GDM1 (cell line): ENCODE data around the gene HSD11B2.

ENCODE experiments used
- DNase-seq: peaks from one replicate; lab custom pipeline; 2025; lab: John Stamatoyannopoulos, UW

The HSD11B2 gene

DNA sequence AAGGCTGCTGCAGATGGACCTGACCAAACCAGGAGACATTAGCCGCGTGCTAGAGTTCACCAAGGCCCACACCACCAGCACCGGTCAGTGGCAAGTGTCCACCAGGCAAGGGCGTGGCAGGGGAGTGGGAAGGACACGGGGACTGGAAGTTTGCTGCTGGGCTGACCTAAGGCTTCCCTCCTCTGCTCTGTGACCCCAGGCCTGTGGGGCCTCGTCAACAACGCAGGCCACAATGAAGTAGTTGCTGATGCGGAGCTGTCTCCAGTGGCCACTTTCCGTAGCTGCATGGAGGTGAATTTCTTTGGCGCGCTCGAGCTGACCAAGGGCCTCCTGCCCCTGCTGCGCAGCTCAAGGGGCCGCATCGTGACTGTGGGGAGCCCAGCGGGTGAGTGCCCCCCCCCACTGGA, 4.8 kb downstream of the HSD11B2 start:
- no peak for DNase-seq

DNA sequence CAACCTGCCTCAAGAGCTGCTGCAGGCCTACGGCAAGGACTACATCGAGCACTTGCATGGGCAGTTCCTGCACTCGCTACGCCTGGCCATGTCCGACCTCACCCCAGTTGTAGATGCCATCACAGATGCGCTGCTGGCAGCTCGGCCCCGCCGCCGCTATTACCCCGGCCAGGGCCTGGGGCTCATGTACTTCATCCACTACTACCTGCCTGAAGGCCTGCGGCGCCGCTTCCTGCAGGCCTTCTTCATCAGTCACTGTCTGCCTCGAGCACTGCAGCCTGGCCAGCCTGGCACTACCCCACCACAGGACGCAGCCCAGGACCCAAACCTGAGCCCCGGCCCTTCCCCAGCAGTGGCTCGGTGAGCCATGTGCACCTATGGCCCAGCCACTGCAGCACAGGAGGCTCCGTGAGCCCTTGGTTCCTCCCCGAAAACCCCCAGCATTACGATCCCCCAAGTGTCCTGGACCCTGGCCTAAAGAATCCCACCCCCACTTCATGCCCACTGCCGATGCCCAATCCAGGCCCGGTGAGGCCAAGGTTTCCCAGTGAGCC, 5.8 kb downstream of the HSD11B2 start:
- DNase-seq: no peak

DNA sequence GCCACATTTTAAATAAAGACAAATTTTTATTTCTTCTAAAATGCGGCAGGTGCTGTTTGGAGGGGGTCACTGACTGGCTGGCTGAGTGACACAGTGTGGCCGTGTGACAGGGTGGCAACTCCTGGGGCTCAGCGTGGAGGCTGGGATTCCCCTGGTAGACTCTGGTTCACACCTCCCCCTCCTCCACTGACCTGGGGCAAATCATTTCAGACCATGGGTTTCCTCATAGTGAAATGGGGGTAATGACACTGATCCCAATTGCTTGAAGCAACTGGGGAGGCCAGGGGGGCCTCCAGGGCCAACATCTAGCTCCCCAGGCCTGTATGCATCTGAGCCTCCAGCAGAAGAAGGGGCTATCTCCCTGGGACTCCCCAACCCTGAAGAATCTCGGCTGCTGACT, 6.6 kb downstream of the HSD11B2 start:
- no peak for DNase-seq

DNA sequence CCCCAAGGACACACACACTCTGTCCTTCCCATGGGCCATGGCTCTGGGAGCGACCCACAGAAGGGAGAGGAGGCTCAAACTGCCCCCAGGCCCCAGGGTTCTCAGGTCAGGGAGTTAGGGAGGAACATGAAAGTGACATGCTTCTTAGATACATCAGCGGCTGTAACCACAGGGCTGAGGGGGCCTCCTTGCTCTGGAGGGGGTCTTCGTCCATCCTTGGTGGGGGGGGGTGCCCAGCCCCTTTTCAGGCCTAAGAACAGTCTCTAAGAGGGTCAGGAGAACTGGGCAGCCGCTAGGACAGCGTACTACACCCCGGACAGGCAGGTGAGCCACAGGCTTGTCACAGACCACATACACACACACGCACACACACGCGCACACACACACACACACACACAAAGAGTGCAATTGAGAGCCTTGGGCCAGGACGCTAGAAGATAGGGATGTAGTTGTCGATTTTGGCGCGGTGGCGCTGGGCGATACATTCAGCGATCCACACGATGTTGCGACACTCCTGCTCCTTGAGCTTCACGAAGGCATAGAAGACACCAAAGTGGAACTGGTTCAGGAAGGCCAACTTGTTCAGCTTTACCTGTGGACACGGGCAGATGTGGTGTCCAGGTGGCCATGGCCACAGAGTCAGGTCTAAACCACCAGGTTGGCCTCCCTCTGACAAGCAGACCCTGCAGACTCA, 7.3 kb downstream of the HSD11B2 start:
- DNase-seq: no peak

DNA sequence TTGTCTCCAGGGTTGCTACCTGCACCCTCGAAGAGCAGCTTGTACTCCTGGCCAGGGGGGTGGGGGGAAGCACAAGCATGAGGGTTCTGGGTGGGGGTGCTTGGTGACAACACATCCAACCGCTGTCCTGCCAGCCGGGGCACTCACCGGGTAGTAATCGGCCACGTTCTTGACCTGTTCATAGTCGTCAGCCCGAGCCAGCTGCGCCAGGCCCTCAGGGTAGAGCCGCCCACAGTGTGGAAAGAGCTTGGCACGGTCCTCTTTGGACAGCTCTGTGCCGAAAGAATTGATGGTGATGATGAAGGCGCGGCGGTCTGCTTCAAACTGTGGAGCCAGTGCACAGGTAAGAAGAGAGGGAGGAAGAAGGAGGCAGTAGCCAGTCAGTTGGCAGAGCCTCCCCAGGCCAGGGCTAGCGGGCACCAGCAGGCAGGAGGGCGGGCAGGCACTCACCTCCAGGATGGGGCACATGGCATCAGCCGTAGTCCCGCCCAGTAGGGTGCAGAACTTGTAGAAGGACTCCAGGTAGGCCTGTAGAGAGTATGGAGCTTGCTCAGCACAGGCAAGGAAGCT, 8.0 kb downstream of the HSD11B2 start:
- DNase-seq: no peak

DNA sequence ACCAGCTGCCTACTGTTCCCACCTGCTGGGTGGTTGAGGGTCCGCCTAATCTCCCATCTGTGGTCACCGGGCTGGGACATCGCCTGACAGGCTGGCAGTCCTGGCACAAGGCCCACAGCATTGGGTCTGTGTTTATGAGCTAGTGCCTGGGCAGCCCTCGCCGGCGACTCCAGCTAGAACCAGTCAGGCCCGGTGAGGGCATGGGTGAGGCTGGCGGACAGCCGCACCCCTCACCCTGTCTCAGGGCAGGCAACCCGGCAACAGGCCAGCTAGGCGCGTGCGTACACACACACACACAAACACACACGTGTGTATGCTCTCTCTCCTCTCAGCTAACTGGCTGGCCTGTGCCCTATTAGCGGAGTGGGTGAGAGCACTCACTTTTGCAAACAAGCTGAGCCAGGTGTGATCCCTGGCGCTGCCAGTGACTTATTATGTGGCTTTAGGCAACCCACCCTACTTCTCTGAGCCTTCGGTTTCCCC, 10.4 kb downstream of the HSD11B2 start:
- DNase-seq: no peak

DNA sequence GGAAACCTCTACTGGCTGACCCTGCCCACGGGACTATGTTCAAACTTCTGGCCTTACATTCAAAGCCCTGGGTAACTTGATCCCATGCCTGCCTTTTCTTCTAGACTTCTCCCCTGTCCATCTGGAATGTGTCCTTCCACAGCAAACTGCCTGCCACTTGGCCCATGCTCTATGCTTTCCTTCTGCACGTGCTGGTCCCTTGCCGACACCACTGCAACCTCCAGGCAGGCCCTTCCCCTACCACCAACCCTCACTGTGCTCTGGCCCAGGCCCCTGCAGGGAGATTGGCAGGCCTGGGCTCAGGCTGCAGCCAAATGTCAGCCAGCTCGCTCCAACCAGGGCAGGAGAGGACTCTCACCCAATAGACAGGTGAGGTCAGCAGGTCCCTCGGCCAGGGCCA, 11.0 kb downstream of the HSD11B2 start:
- DNase-seq: no peak

DNA sequence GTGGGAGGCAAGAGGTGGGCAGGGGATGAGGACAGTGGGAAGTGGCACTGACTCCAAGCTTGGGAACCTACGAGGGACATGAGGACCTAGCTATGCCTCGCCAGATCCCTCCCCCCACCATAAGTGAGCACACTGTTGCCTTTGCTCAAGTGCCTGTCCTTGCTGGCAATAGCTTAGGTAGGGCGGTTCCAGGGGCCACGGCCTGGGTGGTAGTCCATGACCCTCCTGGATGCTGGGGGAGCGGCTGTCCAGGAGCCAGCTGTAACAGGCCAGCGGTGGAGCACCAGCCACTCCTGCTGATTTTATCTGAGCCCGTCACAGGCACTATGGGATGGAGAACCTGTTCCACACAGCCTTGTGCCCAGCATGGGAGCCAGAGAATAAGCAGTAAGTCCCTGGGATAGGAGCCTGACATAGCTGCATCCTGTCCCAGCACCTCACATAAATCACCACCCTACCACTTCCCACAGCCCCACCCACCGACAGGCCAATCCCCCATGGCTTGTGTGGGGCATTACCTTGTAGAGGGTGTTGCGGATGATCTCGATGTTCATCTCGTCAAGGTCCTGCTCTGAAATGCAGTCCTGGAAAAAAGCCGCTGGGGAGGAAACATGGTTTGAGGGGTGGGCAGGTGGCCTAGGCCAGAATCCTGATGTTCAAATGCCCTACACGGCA, 11.8 kb downstream of the HSD11B2 start:
- no peak for DNase-seq

DNA sequence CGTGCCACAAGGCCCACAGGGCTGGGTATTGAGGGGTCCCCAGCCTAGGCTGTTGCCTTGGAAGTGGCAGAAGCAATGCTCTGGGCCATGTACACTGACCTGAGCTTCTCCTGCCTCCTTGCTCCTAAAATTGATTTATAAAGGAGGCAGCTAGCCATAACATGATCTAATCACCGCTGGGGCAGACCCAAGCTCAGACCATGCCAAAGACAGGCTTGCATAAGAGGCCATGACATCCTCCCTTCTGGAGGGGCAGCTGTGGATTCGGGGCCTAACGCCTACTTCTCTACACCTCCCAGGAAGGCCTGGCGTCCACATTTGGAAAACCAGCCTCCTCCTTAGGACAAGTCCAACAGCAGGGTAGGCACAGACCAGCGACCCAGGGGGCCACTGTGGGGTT, 12.3 kb downstream of the HSD11B2 start:
- DNase-seq: no peak

DNA sequence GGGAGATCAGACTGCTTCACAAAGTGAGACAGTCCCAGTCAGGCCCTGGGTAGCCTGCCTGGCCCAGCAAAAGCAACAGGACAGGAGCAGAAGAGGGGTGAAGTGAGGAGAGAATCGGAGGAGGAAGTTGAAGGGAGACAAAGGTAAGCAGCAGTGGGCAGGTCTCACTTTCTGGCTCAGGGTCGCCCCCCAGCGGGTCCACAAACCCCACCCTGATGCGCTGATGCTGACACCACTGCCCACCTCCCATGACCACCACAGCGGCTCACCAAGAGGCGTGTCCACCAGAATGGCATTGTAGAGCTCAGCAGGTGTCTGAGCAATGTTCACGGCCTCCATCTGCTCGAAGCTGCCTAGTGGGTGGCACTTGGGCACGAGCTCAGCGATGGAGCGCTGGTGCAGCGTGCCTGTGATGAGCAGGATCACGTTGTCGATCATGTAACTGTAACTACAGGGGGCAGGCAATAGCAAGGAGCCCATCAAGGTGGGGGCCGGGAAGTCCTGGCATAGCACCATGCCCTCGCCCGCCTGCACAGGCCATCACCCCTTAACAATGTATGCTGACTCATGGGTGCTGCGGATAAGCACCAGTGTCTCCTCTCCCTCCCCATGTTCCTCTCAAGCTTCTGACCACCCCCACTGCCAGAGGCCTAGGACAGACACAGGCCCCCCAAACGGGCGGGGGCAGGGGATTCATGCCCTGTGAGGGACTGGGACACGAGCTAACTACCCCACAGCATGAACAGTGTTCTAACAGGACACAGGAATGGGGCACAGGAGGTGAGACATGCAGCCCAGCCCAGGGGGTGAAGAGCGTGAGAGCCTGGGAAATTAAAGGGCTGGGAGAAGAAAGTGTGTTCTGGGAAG, 13.6 kb downstream of the HSD11B2 start:
- no peak for DNase-seq

DNA sequence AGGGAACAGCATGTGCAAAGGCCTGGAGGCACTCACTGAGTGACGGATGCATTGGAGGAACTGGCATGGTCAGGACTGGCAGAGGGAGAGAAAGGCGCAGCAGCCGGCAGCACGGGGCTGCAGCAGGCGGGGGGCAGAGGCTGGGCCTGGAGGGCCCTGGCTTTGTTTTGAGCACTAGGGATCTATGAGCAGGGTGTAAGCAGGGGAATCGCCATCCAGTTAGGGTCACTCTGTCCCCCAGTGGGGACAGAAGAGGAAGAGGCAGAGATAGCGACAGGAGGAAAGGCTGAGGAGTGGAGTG, 14.2 kb downstream of the HSD11B2 start:
- no peak for DNase-seq

DNA sequence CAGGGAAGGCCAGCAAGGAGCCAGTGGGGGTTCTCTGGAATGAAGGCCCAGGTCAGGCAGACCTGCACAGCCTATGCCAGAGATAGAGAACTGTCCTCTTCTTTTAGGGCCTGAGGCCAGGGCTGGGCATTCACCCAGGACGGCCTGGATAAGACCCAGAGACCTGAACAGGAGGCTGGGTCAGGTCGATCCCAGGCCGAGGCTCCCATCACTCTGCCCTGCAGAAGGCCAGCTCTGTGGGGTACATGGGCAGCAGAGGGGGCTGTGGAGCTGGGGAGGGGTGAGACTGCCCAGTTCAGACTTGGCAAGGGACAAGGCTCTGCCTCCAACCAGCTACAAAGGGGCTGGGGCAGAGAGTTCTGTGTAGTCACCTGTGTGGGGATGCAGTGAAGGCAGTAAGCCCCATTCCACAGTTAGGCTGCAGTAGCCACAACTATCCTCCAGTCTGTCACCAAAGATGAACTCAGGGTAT, 14.6 kb downstream of the HSD11B2 start:
- DNase-seq: no peak

DNA sequence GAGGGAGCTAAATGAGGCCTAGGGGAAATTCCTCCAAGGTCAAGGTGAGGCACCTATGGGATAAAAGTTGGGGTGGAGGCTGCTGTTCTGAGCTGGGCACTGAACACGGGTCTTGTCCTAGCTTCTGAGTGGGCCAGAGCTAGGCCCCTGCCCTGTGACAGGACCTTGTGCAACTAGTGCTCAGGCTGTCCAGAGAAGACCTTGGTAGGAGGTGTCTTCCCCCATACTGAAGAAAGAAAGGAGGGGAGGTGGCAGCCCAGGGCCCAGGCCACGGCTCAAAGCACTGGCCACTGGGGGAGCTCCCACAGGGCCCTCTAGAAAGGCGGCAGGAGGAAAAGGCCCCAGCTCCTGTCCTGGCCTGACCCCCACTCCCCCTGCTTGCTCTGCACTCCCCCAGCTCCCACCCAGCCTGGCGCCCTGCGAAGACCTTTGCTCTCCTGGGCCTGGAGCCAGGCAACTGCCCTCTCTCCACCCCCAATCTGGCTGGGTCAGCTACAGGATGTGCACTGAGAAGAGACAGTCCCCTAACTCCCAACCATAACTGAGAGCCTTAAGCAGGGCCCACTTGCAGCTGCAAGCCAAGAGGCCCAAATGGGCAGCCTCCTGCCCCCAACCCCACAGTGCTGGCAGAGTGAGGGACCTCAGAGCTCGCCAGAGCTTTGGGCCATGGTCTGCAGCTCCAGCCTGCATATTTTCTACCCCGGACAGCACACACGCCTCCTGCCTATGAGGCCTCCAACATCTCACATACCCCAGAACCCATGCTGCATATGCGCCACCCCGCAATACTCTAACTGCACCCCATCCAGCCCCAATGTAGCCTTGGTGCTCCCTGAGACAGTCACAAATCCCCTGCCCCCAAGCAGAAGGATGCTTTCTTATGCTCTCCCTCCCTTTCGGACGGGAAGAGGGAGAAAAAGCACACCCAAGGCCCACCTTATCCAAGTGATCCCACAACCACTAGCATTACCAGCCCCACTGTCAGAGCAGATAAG, 15.3 kb downstream of the HSD11B2 start:
- no peak for DNase-seq

DNA sequence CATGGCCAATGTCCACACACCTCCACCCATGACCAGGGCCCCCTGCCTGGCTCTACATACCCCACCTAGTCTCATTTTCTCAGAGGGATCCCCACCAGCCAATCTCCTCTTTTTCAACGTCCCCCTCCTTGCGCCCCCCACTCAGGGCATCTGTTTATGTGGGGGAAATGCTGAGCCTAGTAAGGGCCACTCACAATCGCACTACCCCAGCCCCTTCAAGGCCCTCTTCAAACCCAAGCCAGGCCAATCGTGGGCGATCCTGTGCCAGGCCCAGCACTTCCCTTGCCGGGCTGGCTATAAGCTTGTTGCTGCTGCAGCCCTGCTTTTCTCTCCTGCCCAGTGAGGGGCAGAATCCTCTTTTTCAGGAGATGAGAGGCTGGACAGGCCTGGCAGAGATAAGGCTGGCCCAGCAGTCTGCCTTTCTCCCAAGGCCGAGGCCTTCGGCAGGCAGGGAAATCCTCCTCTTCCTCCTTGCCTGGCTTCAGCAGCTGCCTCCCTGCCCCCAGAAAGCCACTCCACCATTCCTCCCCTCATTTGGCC, 16.1 kb downstream of the HSD11B2 start:
- no peak for DNase-seq

DNA sequence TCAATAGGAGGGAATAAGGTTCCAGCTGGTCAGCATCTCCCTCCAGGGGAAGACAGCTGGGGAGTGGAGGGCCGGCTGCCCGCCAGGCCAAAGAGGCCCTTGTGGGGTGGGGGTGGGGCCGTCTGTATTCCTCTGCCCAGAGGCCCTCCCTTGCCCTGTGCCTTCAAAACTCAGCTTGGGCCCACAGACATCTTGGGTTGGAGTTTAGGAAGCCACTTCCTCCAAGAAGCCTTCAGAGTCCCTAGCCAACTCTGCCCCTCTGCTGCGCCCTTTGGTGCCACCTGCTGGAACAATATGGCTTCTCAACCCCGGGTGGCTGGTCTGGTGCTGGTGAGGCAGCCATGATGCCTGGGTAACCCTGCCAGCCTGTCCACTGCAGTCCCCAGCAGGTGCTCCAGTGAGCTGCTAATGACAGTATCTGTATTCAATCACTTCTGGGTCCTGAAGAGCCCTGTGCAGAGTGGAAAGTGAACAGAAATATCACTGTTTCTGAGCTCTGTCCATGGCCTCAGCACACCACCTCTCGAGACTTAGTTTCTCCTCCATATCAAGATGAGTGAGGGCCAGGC, 16.7 kb downstream of the HSD11B2 start:
- DNase-seq: peak; percentile 26

DNA sequence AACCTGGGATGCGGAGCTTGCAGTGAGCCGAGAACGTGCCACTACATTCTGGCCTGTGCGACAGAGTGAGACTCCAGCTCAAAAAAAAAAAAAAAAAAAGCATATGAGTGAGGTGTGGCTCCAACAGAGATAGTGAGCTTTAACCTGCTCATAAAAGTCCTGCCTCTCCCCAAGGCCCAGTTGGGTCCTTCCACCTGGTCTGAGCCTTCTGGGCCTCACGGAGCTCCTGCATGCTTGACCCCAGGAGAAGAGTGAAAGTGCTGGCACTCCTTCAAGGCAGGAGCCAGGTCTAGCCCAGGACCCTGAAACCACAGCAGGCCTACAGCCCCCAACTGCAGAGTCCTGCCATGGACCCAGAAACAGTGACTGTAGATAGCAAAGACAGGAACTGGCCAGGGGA, 17.7 kb downstream of the HSD11B2 start:
- DNase-seq: no peak

DNA sequence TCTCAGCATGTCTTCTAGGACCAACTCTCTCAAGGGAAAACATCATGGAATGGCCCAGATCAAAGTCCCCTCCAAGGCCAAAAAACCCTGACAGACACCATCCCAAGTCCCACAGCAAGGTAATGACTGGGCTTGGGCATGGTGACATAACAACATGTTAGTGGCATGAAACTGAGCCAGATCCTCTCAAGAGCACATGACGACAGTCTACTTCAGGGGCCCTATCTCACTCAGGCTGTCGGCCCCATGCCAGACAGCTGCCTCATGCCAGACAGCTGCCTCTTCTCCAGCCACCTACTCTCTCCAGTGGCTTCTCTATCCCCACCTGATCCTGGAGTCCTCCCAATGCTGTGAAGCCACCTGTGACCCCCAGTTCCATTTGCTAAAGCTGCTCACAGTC, 18.4 kb downstream of the HSD11B2 start:
- no peak for DNase-seq

DNA sequence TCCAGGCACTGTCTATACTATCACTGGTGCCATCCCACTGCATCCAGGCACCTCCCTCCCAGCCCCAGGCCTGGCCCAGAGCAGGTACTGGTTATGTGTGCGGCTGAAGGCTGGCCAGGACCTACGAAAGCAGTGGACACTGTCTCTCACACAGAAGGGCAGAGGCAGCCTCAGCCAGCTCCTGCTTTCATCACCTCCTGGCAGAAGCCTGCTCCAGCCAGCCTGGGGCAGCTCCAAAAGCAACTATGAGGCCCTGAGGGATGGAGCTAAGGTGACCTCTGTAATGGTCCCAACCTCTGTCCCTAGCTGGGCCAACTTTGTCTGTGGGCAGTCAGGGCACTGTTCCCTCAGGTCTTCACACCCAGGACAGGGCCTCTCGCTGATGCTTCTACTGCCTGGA, 18.8 kb downstream of the HSD11B2 start:
- DNase-seq: no peak

DNA sequence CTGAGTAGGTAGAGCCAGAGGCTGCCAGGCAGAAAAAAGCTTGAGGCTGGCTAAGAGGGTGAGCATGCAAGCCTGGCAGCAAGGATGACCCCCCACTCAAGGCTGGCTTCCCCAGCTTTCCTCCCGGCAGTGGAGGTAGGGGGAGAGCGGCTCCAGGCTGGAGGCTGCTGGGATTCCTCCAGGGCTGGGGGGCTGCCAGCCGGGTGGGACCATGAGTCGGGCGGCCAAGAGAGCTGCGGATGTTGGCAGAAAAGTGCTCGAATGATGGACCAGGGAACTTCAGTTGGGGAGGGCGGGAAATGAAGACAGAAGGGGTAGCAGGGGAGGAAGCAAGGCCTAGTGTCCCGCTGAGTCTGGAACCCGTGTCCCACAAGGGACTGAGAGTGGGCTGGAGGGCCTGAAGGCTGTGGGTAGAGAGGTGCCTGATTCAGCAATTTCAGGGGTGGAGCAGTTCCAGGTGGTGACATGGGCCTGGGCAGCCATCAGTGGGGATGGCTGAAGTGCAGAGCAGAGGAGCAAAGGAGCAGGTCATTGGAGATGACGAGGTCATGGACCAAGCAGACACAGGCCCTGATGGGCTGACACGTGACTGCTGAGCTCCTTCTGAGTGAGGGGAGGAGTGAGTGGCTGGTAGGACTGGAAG, 20.3 kb downstream of the HSD11B2 start:
- DNase-seq: no peak
